ENCODE measurements around the gene ATP13A4.

The ATP13A4 gene

GRCh38 chr3:193400304-193400703 lies 154.4 kb downstream of the ATP13A4 start:
- no peak for DNase-seq (ENCODE audit: low read depth in 2 of 2, low spot score in 1 of 2)

GRCh38 chr3:193396451-193397244 lies 158.0 kb downstream of the ATP13A4 start:
- no peak for DNase-seq (ENCODE audit: low read depth in 2 of 2, low spot score in 1 of 2)

- DNase-seq (ENCODE audit: low read depth in 2 of 2, low spot score in 1 of 2) = no peak
Measured at GRCh38 chr3:193391902-193392301, 162.8 kb downstream of the ATP13A4 start.

GRCh38 chr3:193389335-193389734 lies 165.4 kb downstream of the ATP13A4 start:
- no peak for DNase-seq (ENCODE audit: low read depth in 2 of 2, low spot score in 1 of 2)

DNA sequence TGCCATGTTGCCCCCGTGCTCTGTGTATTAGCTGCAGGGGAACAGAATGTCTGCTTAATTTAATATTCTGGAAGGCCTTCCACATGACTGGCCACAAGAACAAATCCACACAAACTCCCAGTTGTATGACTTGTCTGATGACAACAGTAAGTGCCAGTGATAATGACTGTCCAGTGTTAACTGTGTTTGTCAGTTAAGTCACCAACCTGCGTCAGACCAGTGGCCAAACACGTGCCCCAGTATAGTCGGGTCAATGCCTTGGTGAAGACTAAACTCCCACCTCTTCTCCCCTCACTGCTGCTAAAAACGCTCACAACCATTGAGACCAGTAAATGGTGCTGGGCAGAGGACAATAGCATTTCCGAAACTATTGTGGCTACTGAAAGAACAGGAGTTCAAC lies 166.3 kb downstream of the ATP13A4 start:
- DNase-seq (ENCODE audit: low read depth in 2 of 2, low spot score in 1 of 2) = no peak

DNA sequence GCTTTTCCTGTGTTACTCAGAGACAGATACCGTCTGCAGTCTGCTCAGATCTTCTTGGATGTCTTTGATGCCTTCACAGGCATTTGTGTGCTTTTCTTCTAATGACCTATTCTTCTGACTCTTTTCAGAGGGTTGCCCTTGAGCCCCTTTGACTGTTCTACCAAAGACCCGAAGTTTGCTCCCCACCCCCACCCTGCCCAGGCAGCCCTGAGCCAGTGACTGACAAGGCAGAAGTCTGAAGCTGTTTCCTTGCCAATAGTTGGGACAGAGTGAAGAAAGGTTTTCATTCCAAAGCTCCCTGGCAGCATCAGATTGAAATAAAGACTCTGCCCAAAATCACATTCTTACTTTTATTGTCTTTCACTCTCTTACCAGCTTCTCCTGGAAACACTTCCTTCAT lies 167.1 kb downstream of the ATP13A4 start:
- no peak for DNase-seq (ENCODE audit: low read depth in 2 of 2, low spot score in 1 of 2)

DNA sequence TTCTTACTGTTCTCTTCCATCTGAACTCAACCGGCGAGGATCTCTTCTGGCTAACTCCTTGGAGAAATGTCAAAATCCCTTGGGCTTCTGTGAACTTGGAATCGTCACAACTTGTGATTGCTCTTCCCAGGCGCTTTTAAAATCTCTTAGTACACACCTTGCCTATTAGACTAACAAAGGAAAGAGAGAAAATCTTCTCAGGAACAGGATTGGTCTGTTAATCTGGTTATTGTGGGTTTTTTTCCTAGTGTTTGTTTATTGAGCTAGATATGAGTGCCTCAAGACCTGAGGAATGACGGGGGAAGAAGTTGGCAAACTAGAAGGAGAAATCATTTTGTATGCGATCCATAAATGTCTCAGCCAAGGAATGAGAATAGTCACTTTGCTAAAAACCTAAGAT lies 176.0 kb downstream of the ATP13A4 start, which contains the start of gene ATP13A5:
Gene ATP13A5 (minus strand): TSS at position 48 of the 400 bp plus-strand sequence. CDS start 28 bp downstream, at position 20.
- DNase-seq (ENCODE audit: low read depth in 2 of 2, low spot score in 1 of 2) = no peak

GRCh38 chr3:193377591-193377990 lies 177.1 kb downstream of the ATP13A4 start:
- no peak for DNase-seq (ENCODE audit: low read depth in 2 of 2, low spot score in 1 of 2)

DNA sequence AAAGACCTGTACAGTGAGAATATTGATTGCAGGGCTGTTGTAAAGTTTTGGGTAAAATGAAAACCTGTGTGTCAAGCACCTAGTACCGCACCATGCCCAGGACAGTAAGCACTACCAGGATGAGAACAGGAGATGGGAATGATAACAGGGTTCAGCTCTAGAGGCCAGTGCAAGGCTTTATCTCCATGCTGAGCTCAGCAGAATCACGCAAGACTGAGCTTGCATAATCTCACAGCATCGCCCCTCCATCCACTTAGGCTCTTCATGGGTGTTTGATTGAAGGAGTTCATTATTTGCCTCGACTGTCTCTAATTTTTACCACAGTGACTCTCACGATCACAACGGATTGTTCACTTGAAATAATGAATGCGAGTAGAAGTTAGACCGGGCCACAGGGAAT lies 179.1 kb downstream of the ATP13A4 start:
- no peak for DNase-seq (ENCODE audit: low read depth in 2 of 2, low spot score in 1 of 2)

DNA sequence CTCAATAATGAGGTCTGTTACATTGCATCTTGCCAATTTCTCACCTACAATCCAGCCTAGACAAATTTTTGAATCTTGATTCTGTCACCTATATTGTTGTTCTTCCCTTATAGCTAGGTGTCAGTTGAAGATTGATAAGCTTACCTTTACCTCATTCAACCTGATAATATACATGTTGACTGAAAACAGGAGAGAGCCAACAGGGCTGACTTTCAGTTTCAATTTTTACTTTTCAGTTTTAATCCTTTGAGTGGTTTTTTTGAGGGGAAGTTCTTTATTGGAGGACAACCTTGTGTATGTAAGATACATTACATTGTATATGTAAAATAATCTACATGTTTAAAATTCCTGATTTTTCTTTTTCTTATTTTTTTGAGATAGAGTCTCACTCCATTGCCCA lies 181.9 kb downstream of the ATP13A4 start:
- DNase-seq (ENCODE audit: low read depth in 2 of 2, low spot score in 1 of 2) = no peak

DNA sequence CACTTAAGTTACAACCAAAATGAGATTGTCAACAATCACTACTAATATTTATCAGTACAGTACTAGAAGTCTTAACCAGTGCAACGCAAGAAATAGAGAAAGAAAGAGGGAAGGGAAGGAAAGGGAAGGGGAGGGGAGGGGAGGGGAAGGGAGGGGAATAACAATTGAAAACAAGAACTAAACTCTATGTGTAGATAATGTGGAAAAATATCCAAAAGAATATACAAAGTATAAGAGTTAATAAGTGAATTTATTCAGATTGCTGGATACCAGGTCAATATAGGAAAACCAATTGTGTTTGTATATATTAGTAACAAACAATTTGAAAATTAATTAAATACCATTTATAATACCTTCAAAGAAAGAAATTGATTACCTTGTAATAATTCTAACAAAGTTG lies 186.8 kb downstream of the ATP13A4 start:
- no peak for DNase-seq (ENCODE audit: low read depth in 2 of 2, low spot score in 1 of 2)

GRCh38 chr3:193357291-193357690 lies 197.4 kb downstream of the ATP13A4 start:
- no peak for DNase-seq (ENCODE audit: low read depth in 2 of 2, low spot score in 1 of 2)

DNA sequence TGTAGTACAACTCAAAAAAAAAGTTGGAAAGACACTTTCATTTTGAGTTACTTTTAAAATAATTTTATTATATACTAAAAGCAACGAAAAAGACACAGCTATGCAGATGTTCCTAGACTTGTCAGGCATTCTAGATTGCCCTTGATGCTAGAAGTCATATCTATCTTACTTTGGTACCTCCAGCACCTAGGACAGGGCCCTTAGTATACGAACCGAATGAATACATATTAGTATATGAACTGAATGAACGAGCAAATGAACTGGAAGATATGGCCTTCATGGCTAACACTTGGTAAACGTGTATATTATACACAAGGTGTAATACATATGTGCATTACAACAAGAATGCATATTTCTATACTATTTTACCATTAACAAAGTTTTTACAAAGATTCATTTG lies 200.3 kb downstream of the ATP13A4 start:
- DNase-seq (ENCODE audit: low read depth in 2 of 2, low spot score in 1 of 2) = no peak

All from stimulated activated CD8-positive, alpha-beta memory T cell treated with anti-CD3 and anti-CD28 coated beads, Interleukin-4, amount 100 ng/mL, for 1 hour (primary cell).